ENCODE results near the gene ELOVL4.

DNA sequence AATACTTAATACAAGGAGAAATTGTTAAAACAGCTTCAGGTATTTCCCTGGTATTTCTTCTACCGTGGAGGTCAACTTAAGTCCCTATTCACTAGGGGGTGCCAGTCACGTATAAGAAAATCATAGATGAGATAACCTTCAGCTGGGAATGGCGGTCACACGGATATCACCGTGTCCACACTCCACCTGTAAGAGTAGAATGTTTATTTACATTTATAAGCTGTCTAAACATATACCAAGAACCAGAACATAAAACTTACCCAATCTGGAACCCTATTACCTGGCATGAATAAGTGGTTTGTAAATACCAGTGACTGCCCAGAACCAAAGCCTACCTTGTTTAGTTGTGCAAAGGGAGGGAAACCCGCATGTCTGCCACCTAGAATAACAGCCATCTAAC lies 1.9 kb upstream of the ELOVL4 start:
- TF ChIP-seq ARNTL (CRISPR knock-in tag; IDR thresholded peaks at IDR 0.05; ENCODE audit: borderline replicate concordance, low read depth) (no peak), RARB (CRISPR knock-in tag; IDR thresholded peaks at IDR 0.05) (no peak), ZFP30 (CRISPR knock-in tag; IDR thresholded peaks at IDR 0.05) (no peak), ZFP3 (CRISPR knock-in tag; IDR thresholded peaks at IDR 0.05) (no peak), CSDC2 (CRISPR knock-in tag; IDR thresholded peaks at IDR 0.05) (no peak), ESRRG (CRISPR knock-in tag; IDR thresholded peaks at IDR 0.05) (no peak), OSR1 (CRISPR knock-in tag; IDR thresholded peaks at IDR 0.05) (no peak), TOX (CRISPR knock-in tag; IDR thresholded peaks at IDR 0.05; ENCODE audit: borderline replicate concordance) (no peak), BACH2 (CRISPR knock-in tag; IDR thresholded peaks at IDR 0.05; ENCODE audit: borderline replicate concordance) (no peak)
- TF ChIP-seq, protein P1, sequence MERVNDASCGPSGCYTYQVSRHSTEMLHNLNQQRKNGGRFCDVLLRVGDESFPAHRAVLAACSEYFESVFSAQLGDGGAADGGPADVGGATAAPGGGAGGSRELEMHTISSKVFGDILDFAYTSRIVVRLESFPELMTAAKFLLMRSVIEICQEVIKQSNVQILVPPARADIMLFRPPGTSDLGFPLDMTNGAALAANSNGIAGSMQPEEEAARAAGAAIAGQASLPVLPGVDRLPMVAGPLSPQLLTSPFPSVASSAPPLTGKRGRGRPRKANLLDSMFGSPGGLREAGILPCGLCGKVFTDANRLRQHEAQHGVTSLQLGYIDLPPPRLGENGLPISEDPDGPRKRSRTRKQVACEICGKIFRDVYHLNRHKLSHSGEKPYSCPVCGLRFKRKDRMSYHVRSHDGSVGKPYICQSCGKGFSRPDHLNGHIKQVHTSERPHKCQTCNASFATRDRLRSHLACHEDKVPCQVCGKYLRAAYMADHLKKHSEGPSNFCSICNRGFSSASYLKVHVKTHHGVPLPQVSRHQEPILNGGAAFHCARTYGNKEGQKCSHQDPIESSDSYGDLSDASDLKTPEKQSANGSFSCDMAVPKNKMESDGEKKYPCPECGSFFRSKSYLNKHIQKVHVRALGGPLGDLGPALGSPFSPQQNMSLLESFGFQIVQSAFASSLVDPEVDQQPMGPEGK (CRISPR knock-in tag; IDR thresholded peaks at IDR 0.05; ENCODE audit: borderline replicate concordance), result no peak
- TF ChIP-seq, protein P2, sequence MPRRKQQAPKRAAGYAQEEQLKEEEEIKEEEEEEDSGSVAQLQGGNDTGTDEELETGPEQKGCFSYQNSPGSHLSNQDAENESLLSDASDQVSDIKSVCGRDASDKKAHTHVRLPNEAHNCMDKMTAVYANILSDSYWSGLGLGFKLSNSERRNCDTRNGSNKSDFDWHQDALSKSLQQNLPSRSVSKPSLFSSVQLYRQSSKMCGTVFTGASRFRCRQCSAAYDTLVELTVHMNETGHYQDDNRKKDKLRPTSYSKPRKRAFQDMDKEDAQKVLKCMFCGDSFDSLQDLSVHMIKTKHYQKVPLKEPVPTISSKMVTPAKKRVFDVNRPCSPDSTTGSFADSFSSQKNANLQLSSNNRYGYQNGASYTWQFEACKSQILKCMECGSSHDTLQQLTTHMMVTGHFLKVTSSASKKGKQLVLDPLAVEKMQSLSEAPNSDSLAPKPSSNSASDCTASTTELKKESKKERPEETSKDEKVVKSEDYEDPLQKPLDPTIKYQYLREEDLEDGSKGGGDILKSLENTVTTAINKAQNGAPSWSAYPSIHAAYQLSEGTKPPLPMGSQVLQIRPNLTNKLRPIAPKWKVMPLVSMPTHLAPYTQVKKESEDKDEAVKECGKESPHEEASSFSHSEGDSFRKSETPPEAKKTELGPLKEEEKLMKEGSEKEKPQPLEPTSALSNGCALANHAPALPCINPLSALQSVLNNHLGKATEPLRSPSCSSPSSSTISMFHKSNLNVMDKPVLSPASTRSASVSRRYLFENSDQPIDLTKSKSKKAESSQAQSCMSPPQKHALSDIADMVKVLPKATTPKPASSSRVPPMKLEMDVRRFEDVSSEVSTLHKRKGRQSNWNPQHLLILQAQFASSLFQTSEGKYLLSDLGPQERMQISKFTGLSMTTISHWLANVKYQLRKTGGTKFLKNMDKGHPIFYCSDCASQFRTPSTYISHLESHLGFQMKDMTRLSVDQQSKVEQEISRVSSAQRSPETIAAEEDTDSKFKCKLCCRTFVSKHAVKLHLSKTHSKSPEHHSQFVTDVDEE (CRISPR knock-in tag; IDR thresholded peaks at IDR 0.05), result no peak

Measured in SK-N-SH treated with all-trans-retinoic acid at 6 μM for 48 hours (cell line).